Articular chondrocyte of knee joint (primary cell): ENCODE results near the gene ASPN. TPM values are rescaled to one million over a fixed set of nuclear protein-coding genes. Genes with fewer than 3 reads are reported as not detected.

Experiments
- small RNA-seq: library from RNA; depleted of rRNA; stranded (forward); fragments of <200 nt; gene quantifications from one replicate; pipeline ENCODE3, GENCODE V24; 2012
- total RNA-seq: library from RNA; depleted of rRNA; stranded (reverse); fragments of >200 nt; gene quantifications from 2 replicates; pipeline ENCODE4 v1.2.3, GENCODE V29; 2012

The ASPN gene
- 17.0 and 21.8 TPM in 2 replicates for total RNA-seq

GRCh38 chr9:92482329-92482728 lies at the start of gene ASPN:
Gene ASPN, minus strand, starts transcription at chr9:92482506.

GRCh38 chr9:92424340-92424739 lies 58.0 kb downstream of the ASPN start, which contains the start of gene OMD:
Gene OMD, minus strand, starts transcription at chr9:92424471. Its CDS starts 6,913 bp downstream, at chr9:92417558.

Small RNAs within 50 kb of the gene (small RNA-seq; reads per million reads assigned to genes)
- not detected for gene MIR4670

Other genes with a start within 250 kb of the ASPN start
- 329 and 370 TPM in 2 replicates for gene IARS1, start 188.8 kb downstream of the ASPN start, total RNA-seq
- 41.4 and 44.0 TPM in 2 replicates for gene NOL8, start 157.2 kb downstream of the ASPN start, total RNA-seq
- gene CENPP, start 156.6 kb downstream of the ASPN start, total RNA-seq = 10.8 and 11.2 TPM in 2 replicates
- 222 and 267 TPM in 2 replicates for gene OGN, start 77.9 kb downstream of the ASPN start, total RNA-seq
- gene OMD, start 58.0 kb downstream of the ASPN start, total RNA-seq = 66.4 and 85.3 TPM in 2 replicates
- 52.8 and 61.9 TPM in 2 replicates for gene ECM2, start 53.5 kb upstream of the ASPN start, total RNA-seq
- 7.7 and 9.3 TPM in 2 replicates for gene IPPK, start 187.6 kb upstream of the ASPN start, total RNA-seq